Mesodermal cell (in vitro differentiated cells): Measurements from ENCODE around the gene RNPEPL1.

ENCODE experiments used
- H3K27ac ChIP-seq: 2 replicates; pipeline ENCODE4 v1.7.0; 2013; ENCODE audit warnings: mild to moderate bottlenecking, low read depth, low read length, moderate library complexity; ENCODE audit not compliant: severe bottlenecking
- H3K36me3 ChIP-seq: 2 replicates; pipeline ENCODE4 v1.7.1; 2013; ENCODE audit warnings: mild to moderate bottlenecking, low read length, moderate library complexity; ENCODE audit not compliant: control insufficient read depth, insufficient read depth
- H3K4me1 ChIP-seq: one replicate; pipeline ENCODE4 v1.7.1; 2013; ENCODE audit warnings: mild to moderate bottlenecking, low read length; ENCODE audit not compliant: insufficient read depth, control insufficient read depth, poor library complexity, severe bottlenecking
- H3K4me3 ChIP-seq: 2 replicates; pipeline ENCODE4 v1.7.0; 2013; ENCODE audit warnings: low read length, control low read depth, mild to moderate bottlenecking; ENCODE audit not compliant: insufficient read depth, poor library complexity, severe bottlenecking; ENCODE audit errors: extremely low read depth
- H3K9me3 ChIP-seq: 2 replicates; pipeline ENCODE4 v1.7.1; 2013; ENCODE audit warnings: mild to moderate bottlenecking, low read length, moderate library complexity; ENCODE audit not compliant: control insufficient read depth
- WGBS, 2 experiments: methylation state at CpG; one replicate each; pipeline ENCODE4 v1.1.5; 2013; ENCODE audit warnings: missing lambda C conversion rate in 2 of 2; ENCODE audit not compliant: insufficient coverage in 2 of 2; 5-methylcytosine and 5-hydroxymethylcytosine counted together

RNPEPL1 gene

DNA sequence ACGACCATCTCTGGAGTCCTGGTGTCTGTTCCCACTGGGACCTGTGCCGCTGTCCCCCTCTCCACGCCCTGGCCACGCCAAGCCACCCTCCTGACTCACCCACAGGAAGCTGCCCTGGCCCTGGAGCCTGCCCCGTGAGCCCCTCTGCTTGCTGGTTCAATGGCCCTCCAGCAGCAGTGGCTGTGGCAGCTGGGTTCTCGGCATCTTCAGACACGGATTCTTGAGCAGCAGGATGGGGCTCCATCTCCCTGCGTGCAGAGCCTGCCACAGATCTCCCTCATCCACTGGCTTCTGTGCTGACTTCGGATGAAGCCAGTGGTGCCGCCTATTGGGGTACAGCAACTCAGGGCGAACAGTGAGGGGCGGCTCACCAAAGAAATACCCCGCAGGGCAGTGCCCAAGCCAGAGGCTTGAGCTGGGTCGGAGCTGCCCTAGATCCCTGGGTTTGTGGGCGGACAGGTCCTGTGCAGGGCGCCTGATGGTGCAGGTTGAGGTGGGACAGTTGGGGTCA lies 32.2 kb downstream of the RNPEPL1 start:
- 95 to 98% methylated on average over 14 to 15 of the region's 16 CpGs for WGBS, 2 experiments
- no peak overlapping the region for H3K4me3 ChIP-seq
- H3K9me3 ChIP-seq = no peaks in the 10 kb centered on the region
- peaks cover 26% of the 10 kb centered on the region for H3K36me3 ChIP-seq
- H3K27ac ChIP-seq = no peak overlapping the region
- no peaks in the 10 kb centered on the region for H3K4me1 ChIP-seq

- Histone ChIP-seq H3K4me3 (no peak overlapping the region), H3K27ac (no peak overlapping the region), H3K9me3 (no peaks in the 10 kb centered on the region), H3K4me1 (no peaks in the 10 kb centered on the region), H3K36me3 (peaks cover 20% of the 10 kb centered on the region)
- 88 to 92% methylated on average over 20 of the region's 20 CpGs for WGBS, 2 experiments
These were observed 33.0 kb downstream of the RNPEPL1 start for GRCh38 chr2:240601061-240601830.

GRCh38 chr2:240601831-240602160 lies 33.5 kb downstream of the RNPEPL1 start:
- Histone ChIP-seq H3K9me3 (no peaks in the 10 kb centered on the region), H3K36me3 (peaks cover 17% of the 10 kb centered on the region), H3K4me1 (no peaks in the 10 kb centered on the region), H3K4me3 (no peak overlapping the region), H3K27ac (no peak overlapping the region)
- WGBS, 2 experiments = 91 to 97% methylated on average over 7 to 11 of the region's 11 CpGs

DNA sequence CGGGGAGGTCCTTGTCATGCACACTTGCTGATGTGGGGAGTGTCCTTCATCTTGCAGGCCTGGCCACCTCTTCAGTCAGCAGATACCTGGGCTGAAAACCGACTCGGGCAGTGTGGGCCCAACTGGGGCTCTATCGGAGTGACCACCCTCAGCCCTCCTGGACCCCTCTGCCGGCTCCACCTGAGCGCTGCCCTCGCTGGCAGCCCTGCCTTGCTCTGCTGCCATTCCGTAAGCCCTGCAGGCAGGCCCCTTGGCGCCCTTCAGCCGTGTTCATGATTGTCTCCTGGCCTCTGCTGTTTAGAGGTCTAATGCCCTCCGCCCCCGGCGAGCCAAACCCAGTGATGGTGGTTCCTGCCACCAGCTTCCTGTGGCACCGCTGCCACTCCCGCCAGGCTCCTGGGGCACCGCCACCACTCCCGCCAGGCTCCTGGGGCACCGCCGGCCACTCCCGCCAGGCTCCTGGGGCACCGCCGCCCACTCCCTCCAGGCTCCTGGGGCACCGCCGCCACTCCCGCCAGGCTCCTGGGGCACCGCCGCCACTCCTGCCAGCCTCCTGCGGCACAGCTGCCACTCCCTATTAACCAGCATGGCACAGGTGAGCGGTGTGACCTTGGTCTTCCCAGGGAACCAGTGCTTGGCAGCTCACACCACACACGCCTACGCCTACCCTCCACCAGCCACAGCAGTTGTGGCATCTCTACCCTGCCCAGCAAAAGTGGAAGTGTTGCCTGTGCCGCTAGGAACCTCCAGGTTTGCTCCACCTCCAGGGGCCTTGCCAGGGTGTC lies 34.2 kb downstream of the RNPEPL1 start:
- Histone ChIP-seq H3K36me3 (peaks cover 11% of the 10 kb centered on the region), H3K4me1 (no peaks in the 10 kb centered on the region), H3K4me3 (no peak overlapping the region), H3K9me3 (no peaks in the 10 kb centered on the region), H3K27ac (no peak overlapping the region)
- 89 to 93% methylated on average over 25 to 30 of the region's 32 CpGs for WGBS, 2 experiments

GRCh38 chr2:240603081-240603835 lies 35.0 kb downstream of the RNPEPL1 start:
- Histone ChIP-seq H3K27ac (no peak overlapping the region), H3K36me3 (peaks cover 8% of the 10 kb centered on the region), H3K9me3 (no peaks in the 10 kb centered on the region), H3K4me3 (no peak overlapping the region), H3K4me1 (no peaks in the 10 kb centered on the region)
- 86 to 88% methylated on average over 12 to 22 of the region's 22 CpGs for WGBS, 2 experiments

GRCh38 chr2:240603846-240604245 lies 35.6 kb downstream of the RNPEPL1 start:
- 87 to 92% methylated on average over 8 to 10 of the region's 10 CpGs for WGBS, 2 experiments
- Histone ChIP-seq H3K27ac (no peak overlapping the region), H3K4me1 (no peaks in the 10 kb centered on the region), H3K36me3 (peaks cover 4% of the 10 kb centered on the region), H3K4me3 (no peak overlapping the region), H3K9me3 (no peaks in the 10 kb centered on the region)

DNA sequence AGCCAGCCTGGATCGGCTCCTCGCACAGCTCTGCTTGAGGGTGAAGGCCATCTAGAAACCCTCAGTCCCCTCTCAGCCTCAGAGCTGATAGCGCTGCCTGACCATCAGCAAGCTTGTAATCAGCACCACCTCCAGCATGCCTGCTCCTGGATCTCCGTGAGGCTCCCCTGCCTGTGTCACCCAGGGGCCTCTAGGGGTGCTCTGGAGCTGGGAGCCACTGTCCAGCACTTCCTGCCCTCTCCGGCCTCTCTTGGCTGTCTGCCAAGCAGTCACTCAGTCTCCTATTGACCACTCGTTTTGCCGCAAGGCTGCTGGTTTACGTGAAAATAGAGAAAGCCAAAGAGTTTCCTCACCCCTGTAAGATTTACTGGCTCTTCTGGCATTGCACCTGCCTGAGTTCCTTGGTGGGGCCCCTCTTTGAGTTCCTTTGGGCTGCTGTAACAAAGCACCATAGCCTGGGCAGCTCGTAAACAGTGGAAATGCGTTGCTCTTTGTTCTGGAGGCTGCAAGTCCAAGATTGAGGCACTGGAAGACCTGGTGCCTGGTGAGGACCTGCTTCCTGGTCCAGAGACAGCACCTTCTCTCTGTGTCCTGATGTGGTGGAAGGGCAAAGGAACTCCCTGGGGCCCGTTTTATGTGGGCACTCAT lies 36.1 kb downstream of the RNPEPL1 start:
- peaks cover 3% of the 10 kb centered on the region for H3K36me3 ChIP-seq
- 57 to 71% methylated on average over 8 to 11 of the region's 11 CpGs for WGBS, 2 experiments
- H3K4me1 ChIP-seq = no peaks in the 10 kb centered on the region
- no peak overlapping the region for H3K27ac ChIP-seq
- no peak overlapping the region for H3K4me3 ChIP-seq
- H3K9me3 ChIP-seq = no peaks in the 10 kb centered on the region

DNA sequence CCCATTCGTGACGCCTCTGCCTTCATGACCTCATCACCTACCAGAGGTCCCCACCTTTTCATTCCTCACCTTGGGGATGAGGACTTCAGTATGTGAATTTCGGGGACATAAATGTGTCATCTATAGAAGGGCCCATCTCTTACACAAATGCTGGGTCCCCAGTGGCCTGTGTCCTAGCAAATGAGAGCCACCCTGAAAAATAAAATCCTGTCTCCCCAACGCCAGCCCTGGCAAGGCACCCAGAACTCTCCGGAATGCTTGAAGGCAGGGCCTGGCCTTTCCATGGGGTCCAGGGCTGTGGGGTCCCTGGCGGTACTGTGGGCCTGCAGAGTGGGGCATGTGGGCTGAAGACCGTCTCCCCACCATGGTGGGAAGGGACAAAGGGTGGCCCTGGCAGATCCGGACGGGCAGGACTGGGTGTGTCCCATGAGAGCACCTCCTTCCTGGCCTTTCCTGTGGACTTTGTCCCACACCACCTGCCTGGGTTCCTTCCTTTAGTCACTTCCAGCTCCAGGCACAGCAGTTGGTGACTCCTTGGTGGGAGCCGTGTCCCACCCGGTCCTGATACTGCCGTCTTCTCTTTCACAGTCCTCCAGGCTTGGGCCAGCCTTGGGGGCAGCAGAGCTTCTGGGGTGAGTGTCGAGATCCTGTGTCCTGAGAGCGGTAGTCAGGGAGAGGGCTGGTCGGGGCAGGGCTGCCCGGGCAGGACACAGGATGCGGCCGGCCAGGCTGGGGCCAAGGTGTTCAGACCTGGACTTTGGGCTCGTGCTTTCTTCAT lies 36.8 kb downstream of the RNPEPL1 start:
- H3K27ac ChIP-seq = no peak overlapping the region
- 87 to 91% methylated on average over 12 to 14 of the region's 19 CpGs for WGBS, 2 experiments
- H3K36me3 ChIP-seq = no peaks in the 10 kb centered on the region
- H3K4me3 ChIP-seq = no peak overlapping the region
- H3K4me1 ChIP-seq = no peaks in the 10 kb centered on the region
- no peaks in the 10 kb centered on the region for H3K9me3 ChIP-seq

GRCh38 chr2:240605867-240606743 lies 37.8 kb downstream of the RNPEPL1 start:
- H3K9me3 ChIP-seq = no peaks in the 10 kb centered on the region
- H3K4me1 ChIP-seq = no peaks in the 10 kb centered on the region
- WGBS, 2 experiments = 84 to 90% methylated on average over 9 to 10 of the region's 12 CpGs
- H3K27ac ChIP-seq = no peak overlapping the region
- no peak overlapping the region for H3K4me3 ChIP-seq
- no peaks in the 10 kb centered on the region for H3K36me3 ChIP-seq
